Activated CD4-positive, alpha-beta memory T cell treated with anti-CD3 and anti-CD28 coated beads, Interleukin-2, amount 10 ng/mL, durations not matched to agents 7 days and 5 days (primary cell): ENCODE data around the gene CLMN. TPM values are rescaled to one million over a fixed set of nuclear protein-coding genes. Genes with fewer than 3 reads are reported as not detected.

Experiments
- CTCF ChIA-PET: fragments of 350-600 bp; sonication (Branson Sonifier 250); formaldehyde crosslinking; loops from one replicate; lab custom pipeline; 2021; ENCODE audit warnings: antibody characterized with exemption, inconsistent platforms; lab: Charles Lee
- POLR2A ChIA-PET: fragments of 350-600 bp; sonication (Branson Sonifier 250); formaldehyde crosslinking; loops from one replicate; lab custom pipeline; 2021; ENCODE audit warnings: antibody characterized with exemption; lab: Charles Lee
- DNase-seq: peaks from one replicate; pipeline ENCODE4 v3.0.0-alpha.2; 2020
- H3K27ac Mint-ChIP-seq: one replicate; pipeline ENCODE4 v1.8.0; 2021; ENCODE audit warnings: mild to moderate bottlenecking, mixed read lengths
- H3K27me3 Mint-ChIP-seq: one replicate; pipeline ENCODE4 v1.8.0; 2021; ENCODE audit warnings: mixed read lengths
- H3K36me3 Mint-ChIP-seq: one replicate; pipeline ENCODE4 v1.8.0; 2021; ENCODE audit warnings: low read depth, mixed read lengths
- H3K4me1 Mint-ChIP-seq: one replicate; pipeline ENCODE4 v1.8.0; 2021; ENCODE audit warnings: mixed read lengths
- H3K4me3 Mint-ChIP-seq: one replicate; pipeline ENCODE4 v1.8.0; 2021; ENCODE audit warnings: mild to moderate bottlenecking, mixed read lengths
- H3K9me3 Mint-ChIP-seq: one replicate; pipeline ENCODE4 v1.8.0; 2021; ENCODE audit warnings: mixed read lengths
- total RNA-seq, 2 experiments: library from RNA; stranded (reverse); gene quantifications; one replicate each; pipeline ENCODE4 v1.2.3, GENCODE V29; 2021

CLMN gene
- total RNA-seq, 2 experiments from 2014 or later = 0.33 to 0.48 TPM

DNA sequence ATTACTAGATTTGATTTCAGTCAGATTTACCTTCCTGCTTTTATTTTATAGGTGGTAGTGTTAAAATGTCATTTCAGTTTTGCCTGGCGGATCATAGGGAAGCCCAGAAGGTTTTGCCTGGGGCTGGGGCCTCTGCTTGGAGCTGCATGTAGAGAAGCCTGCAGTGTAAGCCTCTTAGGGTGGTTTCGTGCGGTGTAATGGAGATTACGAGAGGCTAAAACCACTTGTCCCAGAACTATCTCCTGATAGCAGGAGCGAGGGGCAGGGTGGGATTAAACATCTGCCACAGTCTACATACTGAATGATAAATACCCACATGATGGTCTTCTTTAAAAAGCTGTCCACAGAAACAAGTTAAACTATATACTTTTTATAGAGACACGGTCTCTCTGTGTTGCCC lies 127.4 kb downstream of the CLMN start:
- POLR2A ChIA-PET = no interaction called here
- CTCF ChIA-PET = no interaction called here
- Mint-ChIP-seq H3K9me3 (no peaks in the 10 kb centered on the region), H3K4me1 (no peaks in the 10 kb centered on the region), H3K27ac (no peak overlapping the region), H3K4me3 (no peak overlapping the region), H3K36me3 (no peaks in the 10 kb centered on the region), H3K27me3 (peaks cover 11% of the 10 kb centered on the region)
- DNase-seq = no peak

DNA sequence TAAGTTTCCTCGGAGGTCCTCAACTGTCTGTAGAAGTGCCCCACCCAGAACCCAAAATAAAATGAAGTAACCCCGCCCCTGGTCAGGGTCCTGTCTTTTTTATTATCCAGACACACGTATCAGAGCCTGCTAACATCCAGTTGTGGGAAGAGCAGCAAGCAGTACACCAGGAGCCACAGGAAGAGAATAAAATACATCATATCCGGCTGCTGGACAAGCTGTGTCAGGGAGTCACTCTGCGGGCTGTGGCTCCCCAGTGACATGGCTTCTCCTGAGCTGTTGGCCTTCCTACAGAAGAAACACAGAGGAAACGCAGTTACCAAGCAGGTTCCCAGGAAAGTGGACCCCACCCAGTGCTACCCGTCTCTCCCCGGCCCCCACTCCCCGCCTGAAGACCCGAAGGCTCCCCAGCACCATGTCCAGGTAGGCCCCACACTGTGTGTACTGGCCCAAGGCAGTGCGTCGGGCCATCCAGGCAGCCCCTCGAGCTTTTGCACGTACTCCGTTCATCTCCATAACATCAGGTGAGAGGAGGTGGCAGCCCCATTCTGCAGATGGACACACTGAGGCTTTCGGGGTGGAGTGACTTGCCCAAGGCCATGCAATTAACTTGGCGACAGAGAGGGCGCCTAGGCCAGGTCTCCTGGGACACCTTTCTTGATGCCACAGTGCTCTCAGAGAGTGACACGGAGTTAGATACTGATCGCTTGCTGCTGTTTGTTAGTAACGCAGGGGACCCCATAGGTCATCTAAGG lies 128.1 kb downstream of the CLMN start:
- no peak overlapping the region for H3K27ac Mint-ChIP-seq
- DNase-seq = no peak
- no peaks in the 10 kb centered on the region for H3K4me1 Mint-ChIP-seq
- CTCF ChIA-PET = interaction anchor here (0.6 kb wide), 1 partner anchor 170 kb away, joined by 3 read pairs; no protein-coding TSS in a partner anchor
- POLR2A ChIA-PET = no interaction called here
- peaks cover 16% of the 10 kb centered on the region for H3K27me3 Mint-ChIP-seq
- H3K4me3 Mint-ChIP-seq = no peak overlapping the region
- no peaks in the 10 kb centered on the region for H3K9me3 Mint-ChIP-seq
- H3K36me3 Mint-ChIP-seq = no peaks in the 10 kb centered on the region

DNA sequence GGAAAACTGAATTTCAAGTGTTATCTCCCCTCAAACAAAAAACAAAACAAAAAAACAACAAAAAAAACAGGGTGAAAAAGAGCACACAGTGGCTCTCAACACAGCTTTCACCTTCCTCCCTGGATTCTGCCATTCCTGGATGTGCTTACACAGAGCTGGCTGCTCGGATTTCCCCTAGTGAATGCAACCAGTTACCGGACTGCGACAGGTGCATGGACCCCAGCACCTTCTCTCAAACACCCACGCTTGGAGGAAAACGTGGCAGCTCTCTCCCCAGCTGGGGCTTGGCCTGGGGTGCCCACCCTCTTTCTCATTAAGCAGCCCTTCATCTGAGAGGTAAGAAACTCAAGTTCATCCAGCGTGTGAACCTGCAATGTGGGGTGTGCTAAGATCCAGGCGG lies 128.9 kb downstream of the CLMN start:
- Mint-ChIP-seq H3K27ac (no peak overlapping the region), H3K4me3 (no peak overlapping the region), H3K9me3 (no peaks in the 10 kb centered on the region), H3K36me3 (no peaks in the 10 kb centered on the region), H3K27me3 (peaks cover 22% of the 10 kb centered on the region), H3K4me1 (no peaks in the 10 kb centered on the region)
- no peak for DNase-seq
- ChIA-PET POLR2A (no interaction called here), CTCF (interaction anchor here (0.6 kb wide), 1 partner anchor 171 kb away, joined by 3 read pairs; no protein-coding TSS in a partner anchor)

DNA sequence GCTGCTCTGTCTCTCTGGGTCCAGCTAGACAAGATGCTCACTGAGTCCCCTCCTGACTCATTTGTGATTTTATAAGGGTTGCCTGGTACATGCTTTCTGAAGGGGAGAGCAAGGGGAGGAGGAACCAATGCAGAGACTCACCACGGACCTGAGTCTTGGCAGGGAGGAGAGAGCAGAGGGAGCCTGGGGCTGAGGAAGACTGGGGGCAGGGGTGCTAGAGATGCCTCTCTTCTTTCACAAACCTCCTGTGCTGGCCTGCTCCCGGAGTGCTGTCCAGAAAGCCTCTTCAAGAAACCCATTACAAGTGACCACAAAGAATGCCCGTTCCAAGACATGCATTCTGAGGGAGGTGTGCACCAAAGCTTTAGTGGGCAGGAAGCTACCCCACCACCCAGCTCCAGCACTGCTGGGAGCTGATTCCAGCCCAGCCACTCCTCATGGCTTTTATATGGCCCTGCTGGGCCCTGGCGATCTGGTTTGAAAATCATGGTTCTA lies 129.3 kb downstream of the CLMN start:
- ChIA-PET CTCF (interaction anchor here (0.6 kb wide), 1 partner anchor 171 kb away, joined by 3 read pairs; no protein-coding TSS in a partner anchor), POLR2A (no interaction called here)
- Mint-ChIP-seq H3K4me3 (no peak overlapping the region), H3K27me3 (peaks cover 22% of the 10 kb centered on the region), H3K36me3 (no peaks in the 10 kb centered on the region), H3K4me1 (no peaks in the 10 kb centered on the region), H3K9me3 (no peaks in the 10 kb centered on the region), H3K27ac (no peak overlapping the region)
- DNase-seq = no peak

DNA sequence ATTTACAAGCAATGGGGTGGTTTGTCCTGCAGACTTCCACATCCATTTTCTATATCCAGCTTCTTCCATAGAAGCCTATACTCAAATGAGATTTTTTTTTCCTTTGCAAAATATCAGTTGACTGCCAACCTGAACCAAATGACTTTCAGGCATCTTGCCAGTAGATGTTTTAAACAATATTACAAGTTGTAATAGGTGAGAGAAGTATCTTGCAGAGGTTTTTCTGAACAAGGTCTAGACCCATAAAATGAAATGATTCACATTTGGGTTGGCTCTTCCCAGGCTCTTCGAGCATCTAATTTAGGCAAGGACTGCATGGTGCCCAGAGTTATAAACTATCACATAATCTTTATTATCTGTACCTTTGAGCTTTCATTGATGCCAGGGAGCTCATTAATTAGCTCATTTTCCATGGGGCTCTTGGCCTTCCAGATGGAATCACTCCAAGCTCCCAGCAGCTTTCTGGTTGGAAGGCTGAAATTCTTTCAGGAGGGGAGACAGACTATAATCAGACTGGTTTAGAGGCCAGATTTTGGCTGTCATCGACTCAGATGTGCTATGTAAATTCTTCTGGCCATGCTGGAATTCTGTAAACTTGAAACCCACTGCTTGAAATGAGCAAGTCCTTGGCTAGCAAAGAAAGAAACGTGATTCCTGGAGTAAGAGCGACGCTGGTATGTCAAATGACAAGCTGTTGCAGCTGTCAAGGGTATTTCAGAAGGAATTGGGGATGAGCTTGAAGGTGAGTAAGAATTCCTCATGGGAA lies 130.2 kb downstream of the CLMN start:
- H3K36me3 Mint-ChIP-seq = no peaks in the 10 kb centered on the region
- no peak overlapping the region for H3K27ac Mint-ChIP-seq
- DNase-seq = no peak
- POLR2A ChIA-PET = no interaction called here
- H3K4me1 Mint-ChIP-seq = no peaks in the 10 kb centered on the region
- H3K27me3 Mint-ChIP-seq = peaks cover 22% of the 10 kb centered on the region
- H3K4me3 Mint-ChIP-seq = no peak overlapping the region
- no peaks in the 10 kb centered on the region for H3K9me3 Mint-ChIP-seq
- CTCF ChIA-PET = no interaction called here

DNA sequence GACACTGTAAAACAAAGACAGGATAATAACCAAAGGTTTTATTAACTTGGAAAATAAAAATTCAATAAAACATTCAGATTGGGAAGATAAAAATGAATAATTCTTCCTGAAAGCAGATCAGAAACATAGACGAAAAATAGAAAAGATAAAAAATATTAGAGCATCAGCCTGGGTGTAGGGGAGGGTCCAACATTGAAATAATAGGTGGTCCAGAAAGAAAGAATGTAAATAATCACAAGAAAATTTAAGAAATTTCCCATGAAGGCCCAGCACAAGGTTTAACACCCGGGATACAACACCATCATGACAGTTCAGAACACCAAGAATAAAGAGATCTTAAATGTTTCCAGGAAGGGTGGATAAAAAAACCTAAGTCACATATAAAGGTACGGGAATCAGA lies 131.3 kb downstream of the CLMN start:
- POLR2A ChIA-PET = no interaction called here
- no peak for DNase-seq
- CTCF ChIA-PET = no interaction called here
- H3K27ac Mint-ChIP-seq = no peak overlapping the region
- no peaks in the 10 kb centered on the region for H3K9me3 Mint-ChIP-seq
- no peaks in the 10 kb centered on the region for H3K36me3 Mint-ChIP-seq
- H3K27me3 Mint-ChIP-seq = peaks cover 23% of the 10 kb centered on the region
- no peak overlapping the region for H3K4me3 Mint-ChIP-seq
- H3K4me1 Mint-ChIP-seq = no peaks in the 10 kb centered on the region

DNA sequence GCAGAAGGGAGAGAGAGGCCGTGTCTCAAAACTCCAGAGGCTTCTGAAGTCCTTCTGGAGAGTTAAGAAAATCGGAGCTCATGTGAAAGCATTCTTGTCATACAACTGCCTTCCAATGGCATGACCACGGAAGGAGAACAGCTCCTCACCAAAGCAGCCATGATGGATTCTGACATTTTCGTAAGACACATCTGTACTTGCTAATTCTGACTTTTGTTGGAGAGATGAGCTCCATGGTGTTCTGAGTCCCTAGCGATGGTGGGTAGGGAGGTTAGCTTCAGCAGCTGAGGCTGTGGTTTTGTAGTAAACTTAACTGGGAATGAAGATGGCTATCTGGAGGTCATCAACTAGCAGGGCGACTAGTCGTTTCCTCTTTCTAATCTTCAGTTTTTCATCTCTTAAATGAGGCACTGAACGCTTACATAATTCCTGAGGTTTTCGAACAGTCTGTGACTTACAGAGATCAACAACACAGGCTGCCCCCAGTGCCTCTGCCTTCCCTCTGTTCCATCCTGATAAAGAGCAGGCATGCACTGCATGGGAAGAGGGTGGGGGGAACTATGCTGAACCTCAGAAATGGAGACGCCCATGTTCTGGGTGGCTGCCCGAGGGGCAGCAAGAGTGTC lies 133.8 kb downstream of the CLMN start:
- H3K4me3 Mint-ChIP-seq = no peak overlapping the region
- no peaks in the 10 kb centered on the region for H3K9me3 Mint-ChIP-seq
- peaks cover 23% of the 10 kb centered on the region for H3K27me3 Mint-ChIP-seq
- ChIA-PET POLR2A (no interaction called here), CTCF (no interaction called here)
- H3K27ac Mint-ChIP-seq = no peak overlapping the region
- H3K36me3 Mint-ChIP-seq = no peaks in the 10 kb centered on the region
- no peaks in the 10 kb centered on the region for H3K4me1 Mint-ChIP-seq
- DNase-seq = no peak

DNA sequence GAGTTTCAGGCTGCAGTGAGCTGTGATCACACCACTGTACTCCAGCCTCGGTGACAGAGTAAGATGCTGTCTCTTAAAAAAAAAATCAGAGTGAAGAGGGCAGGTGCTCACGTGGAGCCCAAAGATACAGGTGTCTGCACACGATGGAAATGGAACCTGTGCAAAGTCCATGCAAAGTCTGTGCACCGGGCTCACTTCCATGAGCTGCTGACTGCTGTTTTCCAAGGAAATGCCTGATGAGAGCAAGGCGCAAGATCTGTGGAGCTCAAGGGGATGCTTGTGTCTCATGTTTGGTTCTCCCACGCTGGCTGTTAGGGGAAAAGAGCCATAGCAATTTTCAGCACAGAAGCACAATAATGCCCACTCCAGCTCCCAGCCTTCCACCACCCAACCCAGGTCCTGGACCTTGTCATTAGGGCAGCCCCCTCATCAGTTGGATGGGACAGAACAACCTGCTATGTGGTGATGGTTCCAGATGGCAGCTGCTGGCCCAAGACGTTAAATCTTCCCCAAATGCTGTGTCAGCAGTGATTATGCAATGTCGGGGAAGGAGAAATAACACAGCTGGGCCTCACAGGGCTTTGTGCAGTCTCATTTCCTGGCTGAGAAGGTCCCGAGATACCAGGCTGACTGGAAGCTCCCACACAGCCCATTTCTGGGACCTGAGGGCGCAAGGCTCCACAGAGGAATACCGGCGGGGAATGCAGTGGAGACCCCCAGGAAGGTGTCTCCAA lies 134.5 kb downstream of the CLMN start:
- no peaks in the 10 kb centered on the region for H3K4me1 Mint-ChIP-seq
- DNase-seq = no peak
- H3K9me3 Mint-ChIP-seq = no peaks in the 10 kb centered on the region
- ChIA-PET CTCF (no interaction called here), POLR2A (no interaction called here)
- H3K36me3 Mint-ChIP-seq = no peaks in the 10 kb centered on the region
- H3K27ac Mint-ChIP-seq = no peak overlapping the region
- H3K27me3 Mint-ChIP-seq = peaks cover 23% of the 10 kb centered on the region
- no peak overlapping the region for H3K4me3 Mint-ChIP-seq

DNA sequence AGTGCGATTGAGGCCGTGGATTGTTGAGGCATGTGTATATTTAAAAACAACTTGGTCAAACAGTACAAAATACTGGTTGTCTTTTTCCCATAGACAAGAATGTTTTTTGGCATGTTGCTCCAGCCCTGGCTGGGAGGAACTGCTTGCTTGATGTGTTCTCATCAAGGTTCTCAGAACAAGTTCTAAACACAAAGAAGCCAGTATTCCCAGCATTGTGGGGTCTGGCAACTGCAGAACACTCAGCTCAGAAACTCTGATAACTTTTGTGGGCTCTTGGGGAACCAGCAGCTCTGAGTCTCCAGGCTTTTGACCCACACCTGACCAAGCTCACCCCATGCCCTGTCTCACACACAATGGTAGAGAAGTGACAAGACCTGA lies 135.3 kb downstream of the CLMN start:
- no peaks in the 10 kb centered on the region for H3K36me3 Mint-ChIP-seq
- DNase-seq = no peak
- no peak overlapping the region for H3K27ac Mint-ChIP-seq
- no peak overlapping the region for H3K4me3 Mint-ChIP-seq
- H3K9me3 Mint-ChIP-seq = no peaks in the 10 kb centered on the region
- POLR2A ChIA-PET = no interaction called here
- H3K4me1 Mint-ChIP-seq = no peaks in the 10 kb centered on the region
- CTCF ChIA-PET = no interaction called here
- H3K27me3 Mint-ChIP-seq = peaks cover 23% of the 10 kb centered on the region

DNA sequence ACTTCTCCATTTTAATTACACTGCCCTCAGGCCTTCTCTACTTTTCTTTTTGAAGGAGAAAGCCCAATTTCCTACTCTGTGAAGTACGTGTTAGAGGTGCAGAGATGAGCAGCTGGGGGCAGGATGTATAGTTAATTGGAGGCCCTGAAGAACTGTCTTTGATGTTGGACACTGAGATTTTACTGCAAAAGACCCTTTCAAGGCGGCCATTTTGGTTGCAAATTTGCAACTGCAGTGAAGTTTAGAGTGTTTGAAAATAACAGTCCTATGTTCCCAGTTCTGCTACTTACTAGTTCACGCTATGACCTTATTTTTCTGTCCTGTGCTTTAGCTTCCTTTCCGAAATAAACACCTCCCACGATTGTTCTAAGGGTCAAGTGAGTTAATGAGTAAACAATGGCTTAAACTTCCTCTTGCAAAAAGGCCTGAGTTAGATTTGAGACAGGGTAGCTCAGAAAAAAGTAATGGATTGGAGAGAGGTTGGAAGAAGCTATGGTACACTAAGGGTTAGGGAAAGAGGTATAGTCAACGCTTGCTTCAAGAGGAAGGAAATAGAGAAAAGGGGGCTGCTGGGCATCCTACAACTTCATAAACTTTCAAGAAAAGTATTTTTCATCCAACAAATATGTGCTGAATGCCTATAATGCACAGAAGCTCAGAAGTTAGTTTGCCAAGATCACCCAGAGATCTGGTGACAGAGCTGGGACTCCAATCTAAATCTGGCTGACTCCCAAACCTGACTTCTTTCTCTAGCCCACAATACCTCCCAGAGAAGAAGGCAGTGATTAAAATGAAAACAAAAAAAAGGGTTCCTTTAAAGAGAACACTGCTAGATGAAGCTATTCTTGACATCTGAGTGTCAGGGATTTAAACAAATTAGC lies 135.9 kb downstream of the CLMN start:
- H3K27ac Mint-ChIP-seq = no peak overlapping the region
- no peak overlapping the region for H3K4me3 Mint-ChIP-seq
- no peaks in the 10 kb centered on the region for H3K4me1 Mint-ChIP-seq
- CTCF ChIA-PET = interaction anchor here (0.8 kb wide), 1 partner anchor 30 kb away, joined by 3 read pairs; no protein-coding TSS in a partner anchor
- POLR2A ChIA-PET = no interaction called here
- H3K27me3 Mint-ChIP-seq = peaks cover 22% of the 10 kb centered on the region
- no peaks in the 10 kb centered on the region for H3K36me3 Mint-ChIP-seq
- H3K9me3 Mint-ChIP-seq = no peaks in the 10 kb centered on the region
- DNase-seq = no peak

DNA sequence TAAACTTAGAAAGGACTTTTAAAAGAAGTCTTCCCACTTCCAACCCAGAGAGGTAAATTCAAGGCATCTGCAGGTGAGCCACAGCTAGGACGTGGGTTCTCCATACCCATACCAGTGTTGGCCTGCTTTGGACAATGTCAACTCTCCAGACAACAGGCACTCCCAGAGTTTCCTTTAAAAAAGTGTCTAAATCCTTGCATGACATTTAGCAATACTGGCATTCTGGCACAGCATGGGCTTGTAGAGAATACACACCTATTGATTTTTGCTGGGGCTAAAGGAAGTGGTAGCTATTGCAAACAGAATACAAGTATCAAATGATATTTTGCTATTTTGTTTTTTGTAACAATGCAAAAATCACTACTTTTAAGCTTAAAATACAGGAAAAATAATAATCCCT lies 136.6 kb downstream of the CLMN start:
- Mint-ChIP-seq H3K36me3 (no peaks in the 10 kb centered on the region), H3K9me3 (no peaks in the 10 kb centered on the region), H3K4me3 (no peak overlapping the region), H3K4me1 (no peaks in the 10 kb centered on the region), H3K27me3 (peaks cover 17% of the 10 kb centered on the region), H3K27ac (no peak overlapping the region)
- POLR2A ChIA-PET = no interaction called here
- CTCF ChIA-PET = no interaction called here
- no peak for DNase-seq

DNA sequence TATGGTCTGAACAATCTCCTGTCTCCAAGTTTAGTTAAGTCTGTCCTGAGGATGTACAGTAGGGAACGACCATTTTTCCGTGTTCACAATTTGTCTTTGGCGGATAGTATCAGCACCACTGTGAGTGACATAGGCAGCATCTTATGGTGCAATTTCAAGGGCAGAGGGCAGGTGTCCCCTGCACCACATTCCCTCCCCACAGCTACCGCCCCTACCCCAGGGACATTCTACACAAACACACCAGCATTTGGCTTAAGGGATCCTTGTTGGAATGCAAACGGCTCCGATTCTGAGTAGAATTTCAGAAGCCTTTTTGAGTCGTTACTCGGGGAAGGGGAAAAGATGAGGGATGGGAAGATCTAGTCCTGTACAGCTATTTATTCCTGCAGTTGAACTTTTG lies 137.3 kb downstream of the CLMN start:
- Mint-ChIP-seq H3K9me3 (no peaks in the 10 kb centered on the region), H3K4me1 (no peaks in the 10 kb centered on the region), H3K36me3 (no peaks in the 10 kb centered on the region), H3K27me3 (peaks cover 16% of the 10 kb centered on the region), H3K4me3 (no peak overlapping the region), H3K27ac (no peak overlapping the region)
- DNase-seq = no peak
- ChIA-PET CTCF (no interaction called here), POLR2A (no interaction called here)
